HG02798 (cell line): ENCODE results near the gene CTNNA1.
"Not testable (repeated sequence)": the region's sequence is repeated elsewhere in the genome, so short reads cannot be mapped to it uniquely, and the experiment has no call there.

Experiments used
- ATAC-seq: cut with Tn5 transposase; IDR thresholded peaks from one replicate; pipeline ENCODE4 v1.9.1; 2021; ENCODE audit warnings: mild to moderate bottlenecking; ENCODE audit not compliant: unreplicated experiment, poor library complexity

The CTNNA1 gene

DNA sequence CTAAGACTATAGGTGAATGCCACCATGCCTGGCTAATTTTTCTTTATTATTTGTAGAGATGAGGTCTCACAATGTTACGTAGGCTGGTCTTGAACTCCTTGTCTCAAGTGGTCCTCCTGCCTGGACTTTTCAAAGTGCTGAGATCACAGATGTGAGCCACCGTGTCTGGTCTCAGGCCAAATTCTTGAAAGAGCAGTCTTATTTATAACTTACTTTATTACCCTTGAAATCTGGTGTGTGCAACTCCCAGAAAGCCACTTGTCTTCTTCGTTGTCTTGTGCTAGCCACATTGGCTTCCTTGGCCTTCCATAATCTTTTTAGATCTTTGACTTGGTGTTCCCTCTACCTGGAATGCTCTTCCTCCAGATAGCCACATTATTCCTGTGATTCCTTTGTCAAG lies 50.1 kb downstream of the CTNNA1 start:
- no peak for ATAC-seq

GRCh38 chr5:138803935-138804334 lies 50.7 kb downstream of the CTNNA1 start:
- ATAC-seq, result no peak

- ATAC-seq, result no peak
Observed at GRCh38 chr5:138805096-138805495, 51.9 kb downstream of the CTNNA1 start.

GRCh38 chr5:138807182-138807581 lies 54.0 kb downstream of the CTNNA1 start:
- ATAC-seq, result no peak

GRCh38 chr5:138809391-138809790 lies 56.2 kb downstream of the CTNNA1 start:
- ATAC-seq, result no peak

DNA sequence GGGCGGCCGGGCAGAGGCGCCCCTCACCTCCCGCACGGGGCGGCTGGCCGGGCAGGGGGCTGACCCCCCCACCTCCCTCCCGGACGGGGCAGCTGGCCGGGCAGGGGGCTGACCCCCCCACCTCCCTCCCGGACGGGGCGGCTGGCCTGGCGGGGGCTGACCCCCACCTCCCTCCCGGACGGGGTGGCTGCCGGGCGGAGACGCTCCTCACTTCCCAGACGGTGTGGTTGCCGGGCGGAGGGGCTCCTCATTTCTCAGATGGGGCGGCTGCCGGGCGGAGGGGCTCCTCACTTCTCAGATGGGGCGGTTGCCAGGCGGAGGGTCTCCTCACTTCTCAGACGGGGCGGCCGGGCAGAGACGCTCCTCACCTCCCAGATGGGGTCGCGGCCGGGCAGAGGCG lies 57.6 kb downstream of the CTNNA1 start:
- ATAC-seq, result not testable (repeated sequence)

- ATAC-seq, result no peak
Observed at GRCh38 chr5:138815529-138815928, 62.3 kb downstream of the CTNNA1 start.

- ATAC-seq, result no peak
Observed at GRCh38 chr5:138817241-138817640, 64.0 kb downstream of the CTNNA1 start.

DNA sequence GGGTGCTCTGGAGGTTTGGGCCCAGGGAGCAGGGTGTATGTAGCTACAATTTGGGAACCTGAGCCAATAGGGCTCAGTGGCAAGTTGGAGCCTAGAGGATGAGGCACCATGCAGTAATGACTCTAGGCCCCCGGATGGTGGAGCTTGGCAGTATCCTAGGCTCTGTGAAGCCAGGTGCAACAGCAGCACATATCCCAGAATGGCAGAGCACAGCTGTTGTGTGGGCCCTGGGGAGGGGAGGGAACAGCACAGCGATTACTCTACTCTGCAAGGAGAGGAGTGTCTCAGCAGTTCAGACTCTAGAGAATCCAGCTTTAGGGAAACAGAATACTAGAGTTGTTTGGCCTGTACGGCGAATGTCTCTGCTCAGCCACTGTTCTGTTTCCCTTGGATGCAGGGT lies 65.9 kb downstream of the CTNNA1 start:
- no peak for ATAC-seq

GRCh38 chr5:138820695-138821094 lies 67.5 kb downstream of the CTNNA1 start:
- ATAC-seq, result no peak

DNA sequence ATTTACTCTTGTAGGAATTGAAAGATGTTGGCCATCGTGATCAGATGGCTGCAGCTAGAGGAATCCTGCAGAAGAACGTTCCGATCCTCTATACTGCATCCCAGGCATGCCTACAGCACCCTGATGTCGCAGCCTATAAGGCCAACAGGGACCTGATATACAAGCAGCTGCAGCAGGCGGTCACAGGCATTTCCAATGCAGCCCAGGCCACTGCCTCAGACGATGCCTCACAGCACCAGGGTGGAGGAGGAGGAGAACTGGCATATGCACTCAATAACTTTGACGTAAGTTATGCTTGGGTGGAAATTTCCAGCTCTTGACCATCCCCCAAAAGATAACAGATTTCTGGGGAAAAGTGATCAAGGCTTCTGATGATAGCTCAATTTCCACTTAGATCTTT lies 71.3 kb downstream of the CTNNA1 start:
- no peak for ATAC-seq

DNA sequence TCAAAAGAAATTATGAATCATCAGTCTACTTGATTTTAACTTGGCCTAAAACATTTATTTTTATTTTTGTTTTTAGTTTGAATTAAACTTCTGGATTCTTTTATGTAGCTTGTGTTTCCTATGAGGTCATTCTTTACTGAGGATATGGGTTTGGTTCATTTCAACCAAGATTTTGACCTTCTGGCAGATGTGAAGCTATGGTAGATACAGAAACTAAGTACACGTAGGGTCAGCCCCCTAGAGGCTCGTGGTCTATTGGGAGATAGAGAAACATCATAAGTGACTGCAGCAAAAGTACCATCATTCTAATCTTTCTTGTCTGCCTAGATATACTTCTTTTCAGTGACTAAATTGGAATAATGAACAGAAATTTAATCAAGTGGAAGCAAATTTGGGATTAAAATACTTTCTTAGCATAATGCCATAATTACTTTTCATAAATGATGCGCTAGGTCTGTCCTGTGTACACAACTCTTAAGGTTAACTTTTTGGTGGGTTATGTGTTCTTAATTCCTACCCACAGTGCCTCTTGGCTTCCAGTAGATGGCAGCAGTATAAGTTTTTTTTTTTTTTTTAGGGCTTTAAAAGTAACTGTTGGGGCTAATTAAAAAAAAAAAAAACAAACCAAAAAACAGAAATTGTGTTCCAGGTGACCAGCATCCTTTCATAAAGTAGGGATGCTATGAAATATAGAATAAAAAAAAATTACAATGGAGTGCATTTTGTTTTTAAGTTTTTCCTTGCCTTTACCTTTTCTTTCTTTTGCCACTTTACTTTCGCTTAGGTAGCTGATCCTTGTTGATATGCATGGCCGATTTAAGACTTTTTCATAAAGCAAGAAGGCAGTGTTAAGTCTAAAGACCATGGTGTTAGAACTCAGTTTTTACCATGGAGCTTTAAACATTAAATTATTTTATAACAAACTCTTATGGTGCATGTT lies 72.0 kb downstream of the CTNNA1 start:
- ATAC-seq, result no peak

DNA sequence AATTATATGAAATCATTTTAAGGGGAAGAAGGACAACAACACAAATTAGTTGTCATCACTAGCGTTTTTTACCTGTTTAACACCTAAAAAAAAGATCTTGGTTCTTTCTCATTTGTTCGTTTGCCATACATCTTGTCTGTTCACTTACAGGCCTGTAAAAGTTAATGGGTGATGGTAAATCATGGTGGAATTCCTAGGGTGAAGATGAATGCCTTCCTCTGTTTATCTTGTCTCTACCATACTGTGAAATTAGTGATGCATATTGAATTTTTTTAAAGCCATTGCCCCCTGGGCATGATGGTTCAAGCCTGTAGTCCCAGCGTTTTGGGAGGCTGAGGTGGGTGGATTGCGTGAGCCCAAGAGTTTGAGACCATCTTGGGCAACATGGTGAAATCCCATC lies 75.3 kb downstream of the CTNNA1 start:
- no peak for ATAC-seq

DNA sequence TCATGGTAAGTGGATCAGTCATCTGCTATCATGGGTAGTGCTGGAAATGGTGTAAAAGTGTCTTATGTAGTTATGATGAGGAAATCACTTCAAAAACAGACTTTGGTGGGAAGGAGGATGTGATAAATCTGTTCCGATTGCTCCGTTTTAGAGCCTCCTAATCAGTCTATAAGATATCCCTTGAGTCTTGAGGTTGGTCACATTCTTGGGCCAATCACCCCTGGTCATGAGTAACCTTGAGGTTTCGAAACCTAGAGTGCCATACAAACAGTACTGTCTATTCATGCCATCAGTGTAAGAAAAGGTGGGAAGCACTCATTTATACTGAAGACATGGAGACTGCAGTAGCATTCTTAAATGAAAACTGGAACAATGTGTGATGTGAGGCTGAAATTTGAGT lies 76.1 kb downstream of the CTNNA1 start:
- ATAC-seq, result no peak

DNA sequence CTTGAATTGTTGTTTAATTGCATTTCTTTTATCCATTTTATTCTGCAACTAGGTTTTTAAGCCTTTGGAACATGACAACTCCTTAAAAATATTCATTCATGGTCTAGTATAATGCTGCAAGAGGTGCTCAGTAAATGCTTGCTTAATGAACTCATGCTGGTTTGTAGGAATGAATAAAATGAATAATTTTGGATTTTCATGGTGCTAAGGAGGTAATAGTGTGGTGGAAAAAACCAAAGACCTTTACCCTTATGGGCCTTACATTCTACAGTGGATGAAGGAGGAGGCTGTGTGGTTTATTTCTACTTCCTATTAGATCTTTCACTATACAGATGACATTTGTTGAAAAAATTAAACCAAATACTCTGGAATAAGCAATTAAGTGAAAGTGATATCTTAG lies 78.5 kb downstream of the CTNNA1 start:
- ATAC-seq, result no peak

DNA sequence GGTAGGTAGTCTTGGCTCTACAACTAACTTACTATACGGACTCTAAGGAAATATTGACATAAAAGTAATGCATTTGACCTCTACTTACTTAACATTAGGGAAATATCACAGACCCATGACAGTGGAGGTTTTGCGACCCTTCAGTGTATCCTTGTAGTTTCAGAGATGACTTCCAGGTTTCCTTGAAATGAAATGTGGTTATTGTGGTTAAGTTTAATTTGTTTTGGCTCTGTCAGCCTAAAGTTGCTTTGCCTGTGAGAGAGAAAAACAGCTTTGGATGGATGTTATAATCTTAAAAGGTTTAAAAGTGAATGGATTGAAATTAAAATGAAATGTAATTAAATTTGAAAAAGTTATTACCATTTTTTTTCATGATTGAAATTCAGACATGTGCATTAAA lies 79.0 kb downstream of the CTNNA1 start:
- no peak for ATAC-seq

DNA sequence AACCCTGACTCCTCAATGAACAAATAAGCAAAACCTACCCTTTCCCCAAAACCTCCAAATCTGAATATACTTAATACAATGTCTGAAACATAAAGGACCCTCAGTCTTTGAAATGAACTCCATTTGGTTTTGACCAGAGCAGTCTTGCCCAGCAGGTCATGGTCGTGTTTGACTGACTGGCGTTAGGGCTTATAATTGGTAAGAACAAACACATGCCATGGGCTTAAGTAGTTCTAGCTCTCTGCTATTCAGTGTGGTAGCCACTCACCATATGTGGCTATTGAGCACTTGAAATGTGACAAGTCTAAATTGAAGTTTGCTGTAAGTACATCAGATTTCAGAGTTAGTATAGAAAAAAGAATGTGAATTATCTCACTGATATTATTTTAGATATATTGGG lies 79.9 kb downstream of the CTNNA1 start:
- no peak for ATAC-seq

- no peak for ATAC-seq
Observed at GRCh38 chr5:138833726-138834480, 80.7 kb downstream of the CTNNA1 start.

GRCh38 chr5:138834853-138835252 lies 81.6 kb downstream of the CTNNA1 start:
- ATAC-seq, result not testable (repeated sequence)

- ATAC-seq, result no peak
Observed at GRCh38 chr5:138837160-138837559, 83.9 kb downstream of the CTNNA1 start.

GRCh38 chr5:138840103-138840502 lies 86.9 kb downstream of the CTNNA1 start:
- no peak for ATAC-seq
